ENCODE measurements around the gene ZBTB20.
"Not testable (repeated sequence)": the region's sequence is repeated elsewhere in the genome, so short reads cannot be mapped to it uniquely, and the experiment has no call there.

Gene ZBTB20

GRCh38 chr3:114680299-114680698 lies 466.8 kb downstream of the ZBTB20 start:
- Histone ChIP-seq H3K27me3 (ENCODE audit: low read length) (no peaks in the 10 kb centered on the region; the same call in 1 of the 2 replicates), H3K9me2 (replicated peaks; ENCODE audit: insufficient read depth, low read length) (no peaks in the 10 kb centered on the region), H3K79me2 (ENCODE audit: insufficient read depth, low read length) (no peaks in the 10 kb centered on the region), H3K9me3 (ENCODE audit: insufficient read depth, low read length) (no peaks in the 10 kb centered on the region), H3K9ac (ENCODE audit: low read length) (no peak overlapping the region), H4K20me1 (ENCODE audit: low read depth, low read length) (no peaks in the 10 kb centered on the region), H3K36me3 (ENCODE audit: low read length) (no peaks in the 10 kb centered on the region), H3K27ac (ENCODE audit: low read depth, low read length) (no peak overlapping the region), H3F3A (ENCODE audit: insufficient read depth) (no peaks in the 10 kb centered on the region), H2AFZ (ENCODE audit: low read depth, low read length, severe bottlenecking) (no peak overlapping the region), H3K4me2 (ENCODE audit: low read depth, low read length, poor library complexity, severe bottlenecking) (no peak overlapping the region), H3K4me3 (ENCODE audit: insufficient read depth, low read length, poor library complexity, severe bottlenecking) (no peak overlapping the region)
- TF ChIP-seq CTCF (IDR thresholded peaks at IDR 0.05; ENCODE audit: insufficient read depth, low read length, poor library complexity, severe bottlenecking) = no peak
- no peak for TF ChIP-seq EZH2phosphoT487 (conservative IDR thresholded peaks at IDR 0.05; ENCODE audit: low read length)

GRCh38 chr3:114679773-114680172 lies 467.3 kb downstream of the ZBTB20 start:
- not testable (repeated sequence) for H3K9me2 ChIP-seq (replicated peaks; ENCODE audit: insufficient read depth, low read length); H3K27ac ChIP-seq (ENCODE audit: low read depth, low read length); H3K79me2 ChIP-seq (ENCODE audit: insufficient read depth, low read length); H3K4me2 ChIP-seq (ENCODE audit: low read depth, low read length, poor library complexity, severe bottlenecking); H3K36me3 ChIP-seq (ENCODE audit: low read length); H3F3A ChIP-seq (ENCODE audit: insufficient read depth); H3K4me3 ChIP-seq (ENCODE audit: insufficient read depth, low read length, poor library complexity, severe bottlenecking); H2AFZ ChIP-seq (ENCODE audit: low read depth, low read length, severe bottlenecking); H3K9me3 ChIP-seq (ENCODE audit: insufficient read depth, low read length); H3K9ac ChIP-seq (ENCODE audit: low read length); H3K27me3 ChIP-seq (ENCODE audit: low read length); H4K20me1 ChIP-seq (ENCODE audit: low read depth, low read length)

- Histone ChIP-seq H3K9me3 (ENCODE audit: insufficient read depth, low read length) (no peaks in the 10 kb centered on the region), H3K27me3 (ENCODE audit: low read length) (no peaks in the 10 kb centered on the region), H3K4me3 (ENCODE audit: insufficient read depth, low read length, poor library complexity, severe bottlenecking) (no peak overlapping the region), H3K27ac (ENCODE audit: low read depth, low read length) (no peak overlapping the region), H3K4me2 (ENCODE audit: low read depth, low read length, poor library complexity, severe bottlenecking) (no peak overlapping the region), H2AFZ (ENCODE audit: low read depth, low read length, severe bottlenecking) (no peak overlapping the region), H4K20me1 (ENCODE audit: low read depth, low read length) (no peaks in the 10 kb centered on the region), H3K36me3 (ENCODE audit: low read length) (no peaks in the 10 kb centered on the region), H3F3A (ENCODE audit: insufficient read depth) (no peaks in the 10 kb centered on the region), H3K9me2 (replicated peaks; ENCODE audit: insufficient read depth, low read length) (no peaks in the 10 kb centered on the region), H3K9ac (ENCODE audit: low read length) (no peak overlapping the region), H3K79me2 (ENCODE audit: insufficient read depth, low read length) (no peaks in the 10 kb centered on the region)
- TF ChIP-seq EZH2phosphoT487 (conservative IDR thresholded peaks at IDR 0.05; ENCODE audit: low read length) (no peak), CTCF (IDR thresholded peaks at IDR 0.05; ENCODE audit: insufficient read depth, low read length, poor library complexity, severe bottlenecking) (no peak)
Measured at GRCh38 chr3:114675104-114675503, 472.0 kb downstream of the ZBTB20 start.

GRCh38 chr3:114674036-114674435 lies 473.1 kb downstream of the ZBTB20 start:
- H3F3A ChIP-seq (ENCODE audit: insufficient read depth) = no peaks in the 10 kb centered on the region
- H3K79me2 ChIP-seq (ENCODE audit: insufficient read depth, low read length) = no peaks in the 10 kb centered on the region
- H3K4me2 ChIP-seq (ENCODE audit: low read depth, low read length, poor library complexity, severe bottlenecking) = no peak overlapping the region

More at GRCh38 chr3:114674036-114674435, 473.1 kb downstream of the ZBTB20 start:
- H3K9ac ChIP-seq (ENCODE audit: low read length) = no peak overlapping the region
- no peaks in the 10 kb centered on the region for H3K9me2 ChIP-seq (replicated peaks; ENCODE audit: insufficient read depth, low read length)
- H4K20me1 ChIP-seq (ENCODE audit: low read depth, low read length) = no peaks in the 10 kb centered on the region
- H3K4me3 ChIP-seq (ENCODE audit: insufficient read depth, low read length, poor library complexity, severe bottlenecking) = no peak overlapping the region
- no peak overlapping the region for H3K27ac ChIP-seq (ENCODE audit: low read depth, low read length)
- H3K27me3 ChIP-seq (ENCODE audit: low read length) = no peaks in the 10 kb centered on the region
- H3K36me3 ChIP-seq (ENCODE audit: low read length) = no peaks in the 10 kb centered on the region
- TF ChIP-seq CTCF (IDR thresholded peaks at IDR 0.05; ENCODE audit: insufficient read depth, low read length, poor library complexity, severe bottlenecking) = no peak
- no peaks in the 10 kb centered on the region for H3K9me3 ChIP-seq (ENCODE audit: insufficient read depth, low read length)
- H2AFZ ChIP-seq (ENCODE audit: low read depth, low read length, severe bottlenecking) = no peak overlapping the region

Measured in SU-DHL-6 (cell line).